Endodermal cell (in vitro differentiated cells): ENCODE measurements around the gene SLC25A31. TPM values are rescaled to one million over a fixed set of nuclear protein-coding genes. Genes with fewer than 3 reads are reported as not detected.

Source experiments
- DNase-seq: peaks from one replicate; pipeline ENCODE4 v3.0.0-alpha.2; 2017
- H3K27ac ChIP-seq: 2 replicates; pipeline ENCODE4 v1.5.1; 2013; ENCODE audit warnings: mild to moderate bottlenecking, low read depth, low read length, moderate library complexity
- H3K27me3 ChIP-seq: 2 replicates; pipeline ENCODE4 v1.6.1; 2013; ENCODE audit warnings: mild to moderate bottlenecking, low read length, moderate library complexity; ENCODE audit not compliant: insufficient read depth, control insufficient read depth, poor library complexity, severe bottlenecking
- H3K36me3 ChIP-seq: 2 replicates; pipeline ENCODE4 v1.7.0; 2013; ENCODE audit warnings: mild to moderate bottlenecking, low read length, moderate library complexity; ENCODE audit not compliant: control insufficient read depth, insufficient read depth
- H3K4me1 ChIP-seq: one replicate; pipeline ENCODE4 v1.7.0; 2013; ENCODE audit warnings: low read length; ENCODE audit not compliant: control insufficient read depth, insufficient read depth
- H3K4me3 ChIP-seq: 2 replicates; pipeline ENCODE4 v1.5.1; 2013; ENCODE audit warnings: mild to moderate bottlenecking, low read length, moderate library complexity
- H3K9ac ChIP-seq: 2 replicates; pipeline ENCODE4 v1.6.1; 2013; ENCODE audit warnings: mild to moderate bottlenecking, low read length, moderate library complexity; ENCODE audit not compliant: poor library complexity, severe bottlenecking; ENCODE audit errors: extremely low read depth
- H3K9me3 ChIP-seq: 2 replicates; pipeline ENCODE4 v1.6.1; 2013; ENCODE audit warnings: mild to moderate bottlenecking, low read length, moderate library complexity; ENCODE audit not compliant: control insufficient read depth
- H3K27ac Mint-ChIP-seq: 2 replicates; pipeline ENCODE4 v1.8.0; 2020; ENCODE audit warnings: mixed read lengths
- H3K27me3 Mint-ChIP-seq: 2 replicates; pipeline ENCODE4 v1.8.0; 2021; ENCODE audit warnings: mild to moderate bottlenecking, mixed read lengths; ENCODE audit not compliant: insufficient read depth
- H3K36me3 Mint-ChIP-seq: 2 replicates; pipeline ENCODE4 v1.8.0; 2020; ENCODE audit warnings: low read depth, mixed read lengths
- H3K4me1 Mint-ChIP-seq: 2 replicates; pipeline ENCODE4 v1.8.0; 2020; ENCODE audit warnings: mixed read lengths
- H3K4me3 Mint-ChIP-seq: 2 replicates; pipeline ENCODE4 v1.8.0; 2020; ENCODE audit warnings: mild to moderate bottlenecking, moderate library complexity, mixed read lengths
- H3K9me3 Mint-ChIP-seq: 2 replicates; pipeline ENCODE4 v1.8.0; 2020; ENCODE audit warnings: mild to moderate bottlenecking, mixed read lengths
- WGBS, 2 experiments: methylation state at CpG; one replicate each; pipeline versions ENCODE4 v1.1.5 to v1.1.7; 2013; ENCODE audit warnings: missing lambda C conversion rate in 2 of 2, mixed read lengths in 1 of 2; ENCODE audit not compliant: insufficient coverage in 1 of 2, insufficient read length in 1 of 2; 5-methylcytosine and 5-hydroxymethylcytosine counted together
- total RNA-seq, 2 donors: library from RNA; stranded (reverse); fragmentation: NEBNext Ultra II Directional in 1 of 2; extraction: Animal tissue kit (Norgen Biotek cat#: 25700) in 1 of 2; gene quantifications; 2 replicates in 1 of 2; 3 replicates in 1 of 2; pipeline ENCODE4 v1.2.1, GENCODE V29; 2021
- TF ChIP-seq, protein P1 (sequence below): fragments of 200-600 bp; sonication (generic); conservative IDR thresholded peaks from 2 replicates; pipeline ENCODE4 v1.5.0; 2021; ENCODE audit warnings: antibody characterized with exemption, mild to moderate bottlenecking

SLC25A31 gene
- total RNA-seq, 2 donors from 2014 or later, result not detected

- H3K9me3 ChIP-seq, result no peaks in the 10 kb centered on the region
- Mint-ChIP-seq H3K27ac (no peak overlapping the region), H3K4me1 (no peaks in the 10 kb centered on the region), H3K9me3 (no peaks in the 10 kb centered on the region), H3K4me3 (no peak overlapping the region), H3K36me3 (no peaks in the 10 kb centered on the region), H3K27me3 (no peaks in the 10 kb centered on the region)
- H3K27me3 ChIP-seq, result no peaks in the 10 kb centered on the region
- DNase-seq, result no peak
- no peak overlapping the region for H3K4me3 ChIP-seq
- no peak overlapping the region for H3K9ac ChIP-seq
- H3K36me3 ChIP-seq, result no peaks in the 10 kb centered on the region
- H3K4me1 ChIP-seq, result no peaks in the 10 kb centered on the region
- no peak overlapping the region for H3K27ac ChIP-seq
- WGBS, 2 experiments, result 71% methylated on average over 1 of the region's 1 CpG; no CpG with 5 or more reads in 1 of the 2 experiments
- TF ChIP-seq, protein P1, sequence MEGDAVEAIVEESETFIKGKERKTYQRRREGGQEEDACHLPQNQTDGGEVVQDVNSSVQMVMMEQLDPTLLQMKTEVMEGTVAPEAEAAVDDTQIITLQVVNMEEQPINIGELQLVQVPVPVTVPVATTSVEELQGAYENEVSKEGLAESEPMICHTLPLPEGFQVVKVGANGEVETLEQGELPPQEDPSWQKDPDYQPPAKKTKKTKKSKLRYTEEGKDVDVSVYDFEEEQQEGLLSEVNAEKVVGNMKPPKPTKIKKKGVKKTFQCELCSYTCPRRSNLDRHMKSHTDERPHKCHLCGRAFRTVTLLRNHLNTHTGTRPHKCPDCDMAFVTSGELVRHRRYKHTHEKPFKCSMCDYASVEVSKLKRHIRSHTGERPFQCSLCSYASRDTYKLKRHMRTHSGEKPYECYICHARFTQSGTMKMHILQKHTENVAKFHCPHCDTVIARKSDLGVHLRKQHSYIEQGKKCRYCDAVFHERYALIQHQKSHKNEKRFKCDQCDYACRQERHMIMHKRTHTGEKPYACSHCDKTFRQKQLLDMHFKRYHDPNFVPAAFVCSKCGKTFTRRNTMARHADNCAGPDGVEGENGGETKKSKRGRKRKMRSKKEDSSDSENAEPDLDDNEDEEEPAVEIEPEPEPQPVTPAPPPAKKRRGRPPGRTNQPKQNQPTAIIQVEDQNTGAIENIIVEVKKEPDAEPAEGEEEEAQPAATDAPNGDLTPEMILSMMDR, result no peak
Measured at GRCh38 chr4:127791391-127791790, 61.2 kb downstream of the SLC25A31 start.

DNA sequence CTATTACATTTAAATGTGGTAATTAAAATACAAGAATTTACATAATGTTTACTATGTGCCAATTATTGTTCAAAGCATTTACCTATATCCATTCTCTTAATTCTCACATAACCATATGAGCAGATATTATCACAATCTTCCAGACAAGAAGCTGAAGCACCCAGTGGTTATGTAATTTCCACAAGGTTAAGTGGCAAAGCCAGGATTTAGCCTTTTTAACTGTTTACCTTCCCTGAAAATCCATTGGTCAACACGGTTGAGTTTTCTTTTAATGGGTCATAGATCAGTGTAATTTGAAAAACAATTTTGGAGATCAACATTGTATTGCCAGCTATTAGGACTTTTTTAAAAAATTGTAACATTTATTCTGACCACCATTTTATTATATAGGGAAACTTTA, 63.3 kb downstream of the SLC25A31 start:
- H3K9ac ChIP-seq, result no peak overlapping the region
- H3K27me3 ChIP-seq, result no peaks in the 10 kb centered on the region
- TF ChIP-seq, protein P1, result no peak
- DNase-seq, result no peak
- no peaks in the 10 kb centered on the region for H3K36me3 ChIP-seq
- H3K4me3 ChIP-seq, result no peak overlapping the region
- no peaks in the 10 kb centered on the region for H3K27me3 Mint-ChIP-seq
- H3K4me1 Mint-ChIP-seq, result no peaks in the 10 kb centered on the region
- H3K4me1 ChIP-seq, result no peaks in the 10 kb centered on the region
- H3K27ac ChIP-seq, result no peak overlapping the region
- no peaks in the 10 kb centered on the region for H3K9me3 ChIP-seq
- no peak overlapping the region for H3K4me3 Mint-ChIP-seq
- H3K9me3 Mint-ChIP-seq, result no peaks in the 10 kb centered on the region
- no peak overlapping the region for H3K27ac Mint-ChIP-seq
- H3K36me3 Mint-ChIP-seq, result no peaks in the 10 kb centered on the region
- WGBS, 2 experiments, result 95% methylated on average over 1 of the region's 1 CpG; no CpG with 5 or more reads in 1 of the 2 experiments

DNA sequence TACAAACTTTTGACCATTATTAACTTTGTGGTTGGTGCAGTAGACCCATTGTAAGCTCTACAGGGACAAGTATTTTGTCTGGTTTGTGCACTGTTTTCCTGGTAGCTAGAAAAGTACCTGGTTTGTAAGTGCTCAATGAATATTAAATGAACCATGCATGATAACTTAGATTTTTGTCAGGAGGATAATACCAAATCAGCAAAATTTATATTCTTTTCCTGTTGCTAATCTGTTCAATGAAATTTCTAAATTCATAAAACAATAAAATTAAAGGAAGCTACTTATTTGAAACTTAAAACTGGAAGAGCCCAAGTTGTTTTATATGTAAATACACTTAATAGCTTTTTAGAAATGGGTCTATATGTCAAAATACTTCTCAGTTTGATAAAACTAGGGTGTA, 69.5 kb downstream of the SLC25A31 start:
- Histone ChIP-seq H3K36me3 (no peaks in the 10 kb centered on the region), H3K9me3 (no peaks in the 10 kb centered on the region), H3K27me3 (no peaks in the 10 kb centered on the region), H3K4me1 (no peaks in the 10 kb centered on the region), H3K9ac (no peak overlapping the region), H3K27ac (no peak overlapping the region), H3K4me3 (no peak overlapping the region)
- TF ChIP-seq, protein P1, result no peak
- Mint-ChIP-seq H3K4me3 (no peak overlapping the region), H3K36me3 (no peaks in the 10 kb centered on the region), H3K4me1 (no peaks in the 10 kb centered on the region), H3K27ac (no peak overlapping the region), H3K27me3 (no peaks in the 10 kb centered on the region), H3K9me3 (no peaks in the 10 kb centered on the region)
- no peak for DNase-seq
